Measurements from ENCODE around the gene SEC14L2. TPM values are rescaled to one million over a fixed set of nuclear protein-coding genes. Genes with fewer than 3 reads are reported as not detected.
A peak's percentile ranks its signal among the peaks of the same experiment; 100 is the strongest.

The SEC14L2 gene
- total and polyA plus RNA-seq, 2 experiments from 2014 or later = 2.5 to 4.2 TPM

DNA sequence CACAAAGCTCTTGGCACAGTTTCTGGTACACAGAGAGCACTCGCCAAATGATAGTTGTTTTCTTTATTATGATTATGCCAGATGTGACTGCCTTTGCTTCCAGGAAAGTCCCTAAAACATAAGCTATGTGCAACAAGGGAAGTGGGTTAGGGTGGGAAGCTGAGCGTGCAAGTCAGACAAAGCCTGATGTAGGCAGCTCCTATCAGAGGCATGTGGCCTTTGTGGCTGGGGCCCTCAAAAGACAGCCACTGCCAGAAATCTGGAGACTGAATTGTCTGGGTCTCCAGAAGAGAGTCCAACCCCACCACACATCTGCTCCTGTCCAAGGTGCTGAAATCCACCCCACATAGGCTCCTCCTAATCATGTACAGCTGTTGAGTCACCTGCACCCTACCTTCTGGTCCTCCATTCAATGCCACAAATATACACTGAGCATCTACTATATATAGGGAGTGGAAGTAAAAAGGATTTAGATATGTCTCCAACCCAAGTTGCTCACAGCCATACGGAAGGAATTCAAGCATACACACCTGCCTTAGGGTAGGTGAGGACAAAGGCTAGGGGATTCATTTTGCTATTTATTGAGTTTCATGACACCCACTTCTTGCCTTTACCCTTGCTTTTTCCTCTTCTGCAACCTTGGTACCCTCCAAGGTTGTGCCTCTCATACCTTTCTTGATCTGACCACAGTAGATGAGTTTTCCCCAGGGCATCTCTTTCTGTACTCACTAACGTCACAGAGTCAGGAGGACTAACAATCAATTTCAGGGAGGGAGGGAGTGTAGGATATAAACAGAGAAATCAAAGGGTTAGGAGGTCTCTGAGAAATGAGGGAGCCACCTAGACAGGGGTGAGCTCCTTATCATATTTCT, 62.6 kb downstream of the SEC14L2 start:
- H3K4me1 ChIP-seq (ENCODE audit: insufficient read depth) = no peaks in the 10 kb centered on the region
- no peaks in the 10 kb centered on the region; the same call in 2 of the 3 replicates for H3K9me3 Mint-ChIP-seq
- peaks cover 7% of the 10 kb centered on the region for H3K27me3 Mint-ChIP-seq (ENCODE audit: insufficient read depth, low read depth, poor library complexity)
- no peaks in the 10 kb centered on the region for H3K9me2 ChIP-seq (ENCODE audit: insufficient read depth)
- H3K4me3 Mint-ChIP-seq = no peak overlapping the region
- H3K4me3 ChIP-seq = no peak overlapping the region
- H3K27me3 ChIP-seq (ENCODE audit: insufficient read depth) = no peaks in the 10 kb centered on the region
- no peak overlapping the region for H2AFZ ChIP-seq
- no peaks in the 10 kb centered on the region for H3F3A ChIP-seq (replicated peaks; ENCODE audit: low read depth)
- H3K79me2 ChIP-seq (replicated peaks; ENCODE audit: insufficient read depth) = no peaks in the 10 kb centered on the region
- peak; percentile 50 for DNase-seq (ENCODE audit: low spot score)
- H3K36me3 ChIP-seq (ENCODE audit: insufficient read depth) = no peaks in the 10 kb centered on the region
- TF ChIP-seq, protein P1, sequence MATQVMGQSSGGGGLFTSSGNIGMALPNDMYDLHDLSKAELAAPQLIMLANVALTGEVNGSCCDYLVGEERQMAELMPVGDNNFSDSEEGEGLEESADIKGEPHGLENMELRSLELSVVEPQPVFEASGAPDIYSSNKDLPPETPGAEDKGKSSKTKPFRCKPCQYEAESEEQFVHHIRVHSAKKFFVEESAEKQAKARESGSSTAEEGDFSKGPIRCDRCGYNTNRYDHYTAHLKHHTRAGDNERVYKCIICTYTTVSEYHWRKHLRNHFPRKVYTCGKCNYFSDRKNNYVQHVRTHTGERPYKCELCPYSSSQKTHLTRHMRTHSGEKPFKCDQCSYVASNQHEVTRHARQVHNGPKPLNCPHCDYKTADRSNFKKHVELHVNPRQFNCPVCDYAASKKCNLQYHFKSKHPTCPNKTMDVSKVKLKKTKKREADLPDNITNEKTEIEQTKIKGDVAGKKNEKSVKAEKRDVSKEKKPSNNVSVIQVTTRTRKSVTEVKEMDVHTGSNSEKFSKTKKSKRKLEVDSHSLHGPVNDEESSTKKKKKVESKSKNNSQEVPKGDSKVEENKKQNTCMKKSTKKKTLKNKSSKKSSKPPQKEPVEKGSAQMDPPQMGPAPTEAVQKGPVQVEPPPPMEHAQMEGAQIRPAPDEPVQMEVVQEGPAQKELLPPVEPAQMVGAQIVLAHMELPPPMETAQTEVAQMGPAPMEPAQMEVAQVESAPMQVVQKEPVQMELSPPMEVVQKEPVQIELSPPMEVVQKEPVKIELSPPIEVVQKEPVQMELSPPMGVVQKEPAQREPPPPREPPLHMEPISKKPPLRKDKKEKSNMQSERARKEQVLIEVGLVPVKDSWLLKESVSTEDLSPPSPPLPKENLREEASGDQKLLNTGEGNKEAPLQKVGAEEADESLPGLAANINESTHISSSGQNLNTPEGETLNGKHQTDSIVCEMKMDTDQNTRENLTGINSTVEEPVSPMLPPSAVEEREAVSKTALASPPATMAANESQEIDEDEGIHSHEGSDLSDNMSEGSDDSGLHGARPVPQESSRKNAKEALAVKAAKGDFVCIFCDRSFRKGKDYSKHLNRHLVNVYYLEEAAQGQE (IDR thresholded peaks at IDR 0.05; ENCODE audit: unreplicated experiment) = peak; percentile 83
- TF ChIP-seq JUNB (IDR thresholded peaks at IDR 0.05; ENCODE audit: unreplicated experiment) = no peak
- no peak for TF ChIP-seq ETS1 (IDR thresholded peaks at IDR 0.05)
- TF ChIP-seq, protein P2, sequence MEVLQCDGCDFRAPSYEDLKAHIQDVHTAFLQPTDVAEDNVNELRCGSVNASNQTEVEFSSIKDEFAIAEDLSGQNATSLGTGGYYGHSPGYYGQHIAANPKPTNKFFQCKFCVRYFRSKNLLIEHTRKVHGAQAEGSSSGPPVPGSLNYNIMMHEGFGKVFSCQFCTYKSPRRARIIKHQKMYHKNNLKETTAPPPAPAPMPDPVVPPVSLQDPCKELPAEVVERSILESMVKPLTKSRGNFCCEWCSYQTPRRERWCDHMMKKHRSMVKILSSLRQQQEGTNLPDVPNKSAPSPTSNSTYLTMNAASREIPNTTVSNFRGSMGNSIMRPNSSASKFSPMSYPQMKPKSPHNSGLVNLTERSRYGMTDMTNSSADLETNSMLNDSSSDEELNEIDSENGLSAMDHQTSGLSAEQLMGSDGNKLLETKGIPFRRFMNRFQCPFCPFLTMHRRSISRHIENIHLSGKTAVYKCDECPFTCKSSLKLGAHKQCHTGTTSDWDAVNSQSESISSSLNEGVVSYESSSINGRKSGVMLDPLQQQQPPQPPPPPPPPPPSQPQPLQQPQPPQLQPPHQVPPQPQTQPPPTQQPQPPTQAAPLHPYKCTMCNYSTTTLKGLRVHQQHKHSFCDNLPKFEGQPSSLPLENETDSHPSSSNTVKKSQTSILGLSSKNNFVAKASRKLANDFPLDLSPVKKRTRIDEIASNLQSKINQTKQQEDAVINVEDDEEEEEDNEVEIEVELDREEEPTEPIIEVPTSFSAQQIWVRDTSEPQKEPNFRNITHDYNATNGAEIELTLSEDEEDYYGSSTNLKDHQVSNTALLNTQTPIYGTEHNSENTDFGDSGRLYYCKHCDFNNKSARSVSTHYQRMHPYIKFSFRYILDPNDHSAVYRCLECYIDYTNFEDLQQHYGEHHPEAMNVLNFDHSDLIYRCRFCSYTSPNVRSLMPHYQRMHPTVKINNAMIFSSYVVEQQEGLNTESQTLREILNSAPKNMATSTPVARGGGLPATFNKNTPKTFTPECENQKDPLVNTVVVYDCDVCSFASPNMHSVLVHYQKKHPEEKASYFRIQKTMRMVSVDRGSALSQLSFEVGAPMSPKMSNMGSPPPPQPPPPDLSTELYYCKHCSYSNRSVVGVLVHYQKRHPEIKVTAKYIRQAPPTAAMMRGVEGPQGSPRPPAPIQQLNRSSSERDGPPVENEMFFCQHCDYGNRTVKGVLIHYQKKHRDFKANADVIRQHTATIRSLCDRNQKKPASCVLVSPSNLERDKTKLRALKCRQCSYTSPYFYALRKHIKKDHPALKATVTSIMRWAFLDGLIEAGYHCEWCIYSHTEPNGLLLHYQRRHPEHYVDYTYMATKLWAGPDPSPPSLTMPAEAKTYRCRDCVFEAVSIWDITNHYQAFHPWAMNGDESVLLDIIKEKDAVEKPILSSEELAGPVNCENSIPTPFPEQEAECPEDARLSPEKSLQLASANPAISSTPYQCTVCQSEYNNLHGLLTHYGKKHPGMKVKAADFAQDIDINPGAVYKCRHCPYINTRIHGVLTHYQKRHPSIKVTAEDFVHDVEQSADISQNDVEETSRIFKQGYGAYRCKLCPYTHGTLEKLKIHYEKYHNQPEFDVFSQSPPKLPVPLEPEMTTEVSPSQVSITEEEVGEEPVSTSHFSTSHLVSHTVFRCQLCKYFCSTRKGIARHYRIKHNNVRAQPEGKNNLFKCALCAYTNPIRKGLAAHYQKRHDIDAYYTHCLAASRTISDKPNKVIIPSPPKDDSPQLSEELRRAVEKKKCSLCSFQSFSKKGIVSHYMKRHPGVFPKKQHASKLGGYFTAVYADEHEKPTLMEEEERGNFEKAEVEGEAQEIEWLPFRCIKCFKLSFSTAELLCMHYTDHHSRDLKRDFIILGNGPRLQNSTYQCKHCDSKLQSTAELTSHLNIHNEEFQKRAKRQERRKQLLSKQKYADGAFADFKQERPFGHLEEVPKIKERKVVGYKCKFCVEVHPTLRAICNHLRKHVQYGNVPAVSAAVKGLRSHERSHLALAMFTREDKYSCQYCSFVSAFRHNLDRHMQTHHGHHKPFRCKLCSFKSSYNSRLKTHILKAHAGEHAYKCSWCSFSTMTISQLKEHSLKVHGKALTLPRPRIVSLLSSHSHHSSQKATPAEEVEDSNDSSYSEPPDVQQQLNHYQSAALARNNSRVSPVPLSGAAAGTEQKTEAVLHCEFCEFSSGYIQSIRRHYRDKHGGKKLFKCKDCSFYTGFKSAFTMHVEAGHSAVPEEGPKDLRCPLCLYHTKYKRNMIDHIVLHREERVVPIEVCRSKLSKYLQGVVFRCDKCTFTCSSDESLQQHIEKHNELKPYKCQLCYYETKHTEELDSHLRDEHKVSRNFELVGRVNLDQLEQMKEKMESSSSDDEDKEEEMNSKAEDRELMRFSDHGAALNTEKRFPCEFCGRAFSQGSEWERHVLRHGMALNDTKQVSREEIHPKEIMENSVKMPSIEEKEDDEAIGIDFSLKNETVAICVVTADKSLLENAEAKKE (CRISPR knock-in tag; IDR thresholded peaks at IDR 0.05) = no peak
- TF ChIP-seq, protein P3, sequence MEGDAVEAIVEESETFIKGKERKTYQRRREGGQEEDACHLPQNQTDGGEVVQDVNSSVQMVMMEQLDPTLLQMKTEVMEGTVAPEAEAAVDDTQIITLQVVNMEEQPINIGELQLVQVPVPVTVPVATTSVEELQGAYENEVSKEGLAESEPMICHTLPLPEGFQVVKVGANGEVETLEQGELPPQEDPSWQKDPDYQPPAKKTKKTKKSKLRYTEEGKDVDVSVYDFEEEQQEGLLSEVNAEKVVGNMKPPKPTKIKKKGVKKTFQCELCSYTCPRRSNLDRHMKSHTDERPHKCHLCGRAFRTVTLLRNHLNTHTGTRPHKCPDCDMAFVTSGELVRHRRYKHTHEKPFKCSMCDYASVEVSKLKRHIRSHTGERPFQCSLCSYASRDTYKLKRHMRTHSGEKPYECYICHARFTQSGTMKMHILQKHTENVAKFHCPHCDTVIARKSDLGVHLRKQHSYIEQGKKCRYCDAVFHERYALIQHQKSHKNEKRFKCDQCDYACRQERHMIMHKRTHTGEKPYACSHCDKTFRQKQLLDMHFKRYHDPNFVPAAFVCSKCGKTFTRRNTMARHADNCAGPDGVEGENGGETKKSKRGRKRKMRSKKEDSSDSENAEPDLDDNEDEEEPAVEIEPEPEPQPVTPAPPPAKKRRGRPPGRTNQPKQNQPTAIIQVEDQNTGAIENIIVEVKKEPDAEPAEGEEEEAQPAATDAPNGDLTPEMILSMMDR (conservative IDR thresholded peaks at IDR 0.05; ENCODE audit: low read depth in 2 of 2) = no peak
- TF ChIP-seq ZNF331 (CRISPR knock-in tag; IDR thresholded peaks at IDR 0.05; ENCODE audit: low read depth) = no peak
- no peak for TF ChIP-seq STAT1 (IDR thresholded peaks at IDR 0.05; ENCODE audit: unreplicated experiment)
- no peak for TF ChIP-seq EZH2phosphoT487 (IDR thresholded peaks at IDR 0.05; ENCODE audit: unreplicated experiment)
- H4K20me1 ChIP-seq (replicated peaks; ENCODE audit: insufficient read depth) = no peaks in the 10 kb centered on the region
- H3K36me3 Mint-ChIP-seq (ENCODE audit: low read depth) = no peaks in the 10 kb centered on the region
- no peak overlapping the region for H3K27ac ChIP-seq (ENCODE audit: low read depth)
- ATAC-seq = peak; percentile 76
- H3K27ac Mint-ChIP-seq = no peak overlapping the region
- no peak overlapping the region for H3K4me2 ChIP-seq
- H3K4me1 Mint-ChIP-seq = peaks cover 3% of the 10 kb centered on the region; the same call in 1 of the 3 replicates
